22Rv1 (cell line): Measurements from ENCODE around the gene RMND5B.

ENCODE experiments used
- ZFX ChIP-seq: fragments of 450-650 bp; IDR thresholded peaks from 2 replicates; pipeline ENCODE4 v1.6.1; 2017; ENCODE audit warnings: antibody characterized with exemption, borderline replicate concordance
- TF ChIP-seq, protein P1 (sequence below): fragments of 450-650 bp; IDR thresholded peaks from 2 replicates; pipeline ENCODE4 v1.5.1; 2017; ENCODE audit warnings: mild to moderate bottlenecking

DNA sequence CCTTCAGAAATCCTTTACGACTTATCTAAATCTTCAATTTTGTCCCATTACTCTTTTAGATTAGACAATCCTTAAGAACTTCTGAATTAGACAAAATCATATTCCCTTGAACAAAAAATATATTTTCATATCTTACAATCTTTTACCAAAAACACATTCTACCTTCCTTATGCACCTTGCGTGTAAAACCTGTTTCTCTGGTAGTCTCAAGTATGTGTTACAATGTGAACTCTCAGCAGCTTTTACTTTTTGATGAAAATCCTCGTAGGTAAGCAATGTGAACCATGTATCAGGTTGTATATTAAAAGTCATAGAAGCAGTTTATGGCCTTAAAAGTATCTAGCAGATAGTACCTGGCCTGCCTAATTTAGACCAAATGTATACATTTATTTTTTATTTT is 43.6 kb downstream of the RMND5B start:
- TF ChIP-seq, protein P1, sequence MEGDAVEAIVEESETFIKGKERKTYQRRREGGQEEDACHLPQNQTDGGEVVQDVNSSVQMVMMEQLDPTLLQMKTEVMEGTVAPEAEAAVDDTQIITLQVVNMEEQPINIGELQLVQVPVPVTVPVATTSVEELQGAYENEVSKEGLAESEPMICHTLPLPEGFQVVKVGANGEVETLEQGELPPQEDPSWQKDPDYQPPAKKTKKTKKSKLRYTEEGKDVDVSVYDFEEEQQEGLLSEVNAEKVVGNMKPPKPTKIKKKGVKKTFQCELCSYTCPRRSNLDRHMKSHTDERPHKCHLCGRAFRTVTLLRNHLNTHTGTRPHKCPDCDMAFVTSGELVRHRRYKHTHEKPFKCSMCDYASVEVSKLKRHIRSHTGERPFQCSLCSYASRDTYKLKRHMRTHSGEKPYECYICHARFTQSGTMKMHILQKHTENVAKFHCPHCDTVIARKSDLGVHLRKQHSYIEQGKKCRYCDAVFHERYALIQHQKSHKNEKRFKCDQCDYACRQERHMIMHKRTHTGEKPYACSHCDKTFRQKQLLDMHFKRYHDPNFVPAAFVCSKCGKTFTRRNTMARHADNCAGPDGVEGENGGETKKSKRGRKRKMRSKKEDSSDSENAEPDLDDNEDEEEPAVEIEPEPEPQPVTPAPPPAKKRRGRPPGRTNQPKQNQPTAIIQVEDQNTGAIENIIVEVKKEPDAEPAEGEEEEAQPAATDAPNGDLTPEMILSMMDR, result no peak
- TF ChIP-seq ZFX, result no peak
